ENCODE results near the gene CBFA2T3. TPM values are rescaled to one million over a fixed set of nuclear protein-coding genes. Genes with fewer than 3 reads are reported as not detected.

Gene CBFA2T3
- total RNA-seq, 1 experiment from 2014 or later, result not detected

DNA sequence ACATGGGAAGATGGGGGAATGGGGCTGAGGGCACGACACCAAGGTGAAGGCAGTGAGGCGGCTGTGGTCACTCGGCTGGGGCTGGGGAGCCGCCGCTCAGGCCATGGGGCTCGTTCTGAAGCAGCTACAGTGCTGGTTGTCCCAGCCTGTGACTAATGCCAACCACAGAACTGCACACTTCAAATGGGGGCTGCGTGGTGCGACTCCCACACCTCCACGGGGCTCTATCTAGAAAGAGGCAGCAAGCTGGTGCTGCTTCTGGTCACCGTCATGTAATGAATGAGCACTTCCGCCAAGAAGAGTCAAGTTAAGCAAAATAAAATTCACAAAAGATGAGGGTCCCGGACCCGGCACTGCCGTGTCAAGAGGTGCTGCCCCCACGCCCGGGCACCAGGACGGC lies 140.2 kb downstream of the CBFA2T3 start:
- Histone ChIP-seq H3K9ac (ENCODE audit: low read length) (no peak overlapping the region), H3K36me3 (ENCODE audit: insufficient read depth, low read length) (no peaks in the 10 kb centered on the region), H3K9me2 (replicated peaks; ENCODE audit: insufficient read depth, low read length) (no peaks in the 10 kb centered on the region), H3K27ac (ENCODE audit: low read length) (no peak overlapping the region), H2AFZ (ENCODE audit: low read length) (no peak overlapping the region), H3K4me1 (ENCODE audit: low read length) (no peaks in the 10 kb centered on the region), H4K20me1 (ENCODE audit: insufficient read depth, low read depth, low read length) (no peaks in the 10 kb centered on the region), H3K9me3 (ENCODE audit: low read length) (no peaks in the 10 kb centered on the region), H3K4me2 (ENCODE audit: low read depth, low read length, poor library complexity, severe bottlenecking) (no peak overlapping the region), H3K4me3 (ENCODE audit: low read length) (no peak overlapping the region), H3K27me3 (ENCODE audit: low read length) (no peaks in the 10 kb centered on the region), H3K79me2 (ENCODE audit: low read length) (no peaks in the 10 kb centered on the region)
- no peak for DNase-seq

DNA sequence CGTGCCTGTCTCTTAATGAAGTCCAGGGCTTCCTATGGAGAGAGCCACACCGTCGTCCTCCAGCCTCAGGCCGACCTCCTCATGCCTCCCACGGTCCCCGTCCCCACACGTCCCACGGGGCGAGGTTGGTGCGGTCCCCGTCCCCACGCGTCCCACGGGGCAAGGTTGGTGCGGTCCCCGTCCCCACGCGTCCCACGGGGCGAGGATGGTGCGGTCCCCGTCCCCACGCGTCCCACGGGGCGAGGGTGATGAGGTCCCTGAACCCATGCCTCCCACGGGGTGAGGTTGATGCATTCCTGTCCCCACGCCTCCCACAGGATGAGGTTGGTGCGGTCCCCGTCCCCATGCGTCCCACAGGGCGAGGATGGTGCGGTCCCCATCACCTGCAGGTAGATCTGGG lies 141.2 kb downstream of the CBFA2T3 start:
- no peaks in the 10 kb centered on the region for H3K36me3 ChIP-seq (ENCODE audit: insufficient read depth, low read length)
- no peaks in the 10 kb centered on the region for H3K79me2 ChIP-seq (ENCODE audit: low read length)
- H3K9me2 ChIP-seq (replicated peaks; ENCODE audit: insufficient read depth, low read length), result no peaks in the 10 kb centered on the region
- no peak overlapping the region for H3K27ac ChIP-seq (ENCODE audit: low read length)
- no peak for DNase-seq
- no peak overlapping the region for H2AFZ ChIP-seq (ENCODE audit: low read length)
- no peak overlapping the region for H3K9ac ChIP-seq (ENCODE audit: low read length)
- no peaks in the 10 kb centered on the region for H3K27me3 ChIP-seq (ENCODE audit: low read length)
- H3K4me1 ChIP-seq (ENCODE audit: low read length), result no peaks in the 10 kb centered on the region
- H3K4me3 ChIP-seq (ENCODE audit: low read length), result no peak overlapping the region
- H3K4me2 ChIP-seq (ENCODE audit: low read depth, low read length, poor library complexity, severe bottlenecking), result no peak overlapping the region
- no peaks in the 10 kb centered on the region for H3K9me3 ChIP-seq (ENCODE audit: low read length)
- H4K20me1 ChIP-seq (ENCODE audit: insufficient read depth, low read depth, low read length), result no peaks in the 10 kb centered on the region

DNA sequence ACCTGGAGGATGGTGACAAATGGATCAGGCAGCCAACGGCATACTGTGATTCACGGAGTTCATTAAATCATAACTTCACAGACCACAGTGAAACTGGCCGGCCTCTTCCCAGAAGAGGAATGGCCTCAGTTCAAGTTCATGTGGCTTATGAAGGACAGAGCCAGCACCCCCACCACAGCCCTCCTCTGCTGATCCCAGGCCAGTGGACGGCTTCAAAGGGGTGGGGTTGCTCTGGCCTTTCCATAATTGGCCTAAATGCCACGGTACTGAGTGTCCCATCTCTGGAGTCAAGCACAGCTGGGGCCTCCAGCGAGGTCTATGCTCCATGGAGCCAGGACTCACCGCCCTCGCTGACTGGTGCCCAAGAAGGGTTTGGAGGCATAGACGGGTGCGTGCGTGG lies 141.6 kb downstream of the CBFA2T3 start:
- Histone ChIP-seq H3K9me2 (replicated peaks; ENCODE audit: insufficient read depth, low read length) (no peaks in the 10 kb centered on the region), H3K4me1 (ENCODE audit: low read length) (no peaks in the 10 kb centered on the region), H4K20me1 (ENCODE audit: insufficient read depth, low read depth, low read length) (no peaks in the 10 kb centered on the region), H3K9ac (ENCODE audit: low read length) (no peak overlapping the region), H3K4me2 (ENCODE audit: low read depth, low read length, poor library complexity, severe bottlenecking) (no peak overlapping the region), H2AFZ (ENCODE audit: low read length) (no peak overlapping the region), H3K27me3 (ENCODE audit: low read length) (no peaks in the 10 kb centered on the region), H3K27ac (ENCODE audit: low read length) (no peak overlapping the region), H3K79me2 (ENCODE audit: low read length) (no peaks in the 10 kb centered on the region), H3K9me3 (ENCODE audit: low read length) (no peaks in the 10 kb centered on the region), H3K36me3 (ENCODE audit: insufficient read depth, low read length) (no peaks in the 10 kb centered on the region), H3K4me3 (ENCODE audit: low read length) (no peak overlapping the region)
- no peak for DNase-seq

DNA sequence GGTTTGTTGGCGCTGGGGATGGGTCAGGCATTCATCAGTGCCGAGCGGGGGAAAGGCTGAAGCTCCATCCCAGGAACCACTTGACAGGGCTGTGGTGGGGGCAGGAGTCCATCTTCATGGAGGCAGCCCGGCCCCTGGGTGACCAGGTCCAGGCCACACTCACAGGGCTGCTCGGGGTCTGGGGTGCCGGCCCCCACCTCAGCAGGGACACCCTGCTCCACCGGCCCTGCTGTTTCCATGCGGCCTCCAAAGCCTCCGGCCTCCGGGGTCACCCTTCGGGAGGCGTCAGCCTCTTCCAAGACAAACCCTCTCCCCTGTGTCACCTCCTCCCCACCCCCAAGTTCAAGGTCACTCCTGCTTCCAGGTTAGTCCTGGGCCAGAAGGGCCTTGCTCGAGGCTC lies 142.3 kb downstream of the CBFA2T3 start:
- Histone ChIP-seq H3K4me2 (ENCODE audit: low read depth, low read length, poor library complexity, severe bottlenecking) (no peak overlapping the region), H4K20me1 (ENCODE audit: insufficient read depth, low read depth, low read length) (no peaks in the 10 kb centered on the region), H3K9me3 (ENCODE audit: low read length) (no peaks in the 10 kb centered on the region), H3K4me1 (ENCODE audit: low read length) (no peaks in the 10 kb centered on the region), H3K9ac (ENCODE audit: low read length) (no peak overlapping the region), H3K36me3 (ENCODE audit: insufficient read depth, low read length) (no peaks in the 10 kb centered on the region), H3K27ac (ENCODE audit: low read length) (no peak overlapping the region), H3K79me2 (ENCODE audit: low read length) (no peaks in the 10 kb centered on the region), H3K9me2 (replicated peaks; ENCODE audit: insufficient read depth, low read length) (no peaks in the 10 kb centered on the region), H3K4me3 (ENCODE audit: low read length) (no peak overlapping the region), H3K27me3 (ENCODE audit: low read length) (no peaks in the 10 kb centered on the region), H2AFZ (ENCODE audit: low read length) (no peak overlapping the region)
- no peak for DNase-seq

DNA sequence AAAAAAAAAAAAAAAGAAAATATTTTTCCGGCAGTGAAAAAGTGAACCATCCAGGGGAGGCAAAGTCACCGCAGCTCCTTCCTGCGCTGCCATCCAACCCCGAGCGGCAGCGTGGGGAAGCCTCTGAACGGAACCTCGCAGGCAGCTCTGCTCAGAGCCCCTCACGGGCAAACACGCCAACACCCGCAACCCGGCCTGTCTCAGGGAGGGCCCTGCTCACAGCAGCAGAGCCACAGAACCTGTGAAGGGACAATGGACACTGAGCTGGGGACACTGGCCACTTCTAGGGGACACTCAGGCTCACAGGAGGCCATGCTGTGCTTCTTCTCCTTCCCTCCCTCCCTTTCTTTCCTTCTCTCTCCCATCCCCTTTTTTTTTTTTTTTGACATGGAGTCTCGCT lies 143.9 kb downstream of the CBFA2T3 start:
- Histone ChIP-seq H3K4me2 (ENCODE audit: low read depth, low read length, poor library complexity, severe bottlenecking) (no peak overlapping the region), H3K9ac (ENCODE audit: low read length) (no peak overlapping the region), H3K27ac (ENCODE audit: low read length) (no peak overlapping the region), H3K9me2 (replicated peaks; ENCODE audit: insufficient read depth, low read length) (no peaks in the 10 kb centered on the region), H4K20me1 (ENCODE audit: insufficient read depth, low read depth, low read length) (no peaks in the 10 kb centered on the region), H3K27me3 (ENCODE audit: low read length) (no peaks in the 10 kb centered on the region), H3K4me3 (ENCODE audit: low read length) (no peak overlapping the region), H3K9me3 (ENCODE audit: low read length) (no peaks in the 10 kb centered on the region), H2AFZ (ENCODE audit: low read length) (no peak overlapping the region), H3K4me1 (ENCODE audit: low read length) (no peaks in the 10 kb centered on the region), H3K79me2 (ENCODE audit: low read length) (no peaks in the 10 kb centered on the region), H3K36me3 (ENCODE audit: insufficient read depth, low read length) (no peaks in the 10 kb centered on the region)
- DNase-seq, result no peak

DNA sequence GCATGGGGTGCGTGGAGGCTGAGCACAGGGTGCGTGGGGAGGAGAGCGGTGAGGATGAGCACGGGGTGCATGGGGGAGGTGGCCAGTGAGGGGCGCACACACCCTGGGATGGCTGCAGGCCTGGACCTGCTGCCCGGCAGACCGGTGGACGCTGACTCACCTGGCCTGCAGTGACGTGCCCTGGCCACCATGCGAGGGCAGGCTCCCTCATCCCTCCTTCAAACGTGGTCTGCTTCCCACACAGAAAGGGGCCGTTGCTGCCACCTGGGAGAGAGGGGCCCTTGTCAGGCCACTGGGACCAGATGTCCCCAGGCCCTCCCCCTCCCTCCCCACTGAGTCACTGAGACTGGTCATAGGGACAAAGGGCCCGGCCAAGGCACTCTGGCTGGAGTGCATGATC lies 145.2 kb downstream of the CBFA2T3 start:
- Histone ChIP-seq H3K36me3 (ENCODE audit: insufficient read depth, low read length) (no peaks in the 10 kb centered on the region), H3K27me3 (ENCODE audit: low read length) (no peaks in the 10 kb centered on the region), H4K20me1 (ENCODE audit: insufficient read depth, low read depth, low read length) (no peaks in the 10 kb centered on the region), H3K27ac (ENCODE audit: low read length) (no peak overlapping the region), H3K9me3 (ENCODE audit: low read length) (no peaks in the 10 kb centered on the region), H3K9me2 (replicated peaks; ENCODE audit: insufficient read depth, low read length) (no peaks in the 10 kb centered on the region), H2AFZ (ENCODE audit: low read length) (no peak overlapping the region), H3K4me2 (ENCODE audit: low read depth, low read length, poor library complexity, severe bottlenecking) (no peak overlapping the region), H3K9ac (ENCODE audit: low read length) (no peak overlapping the region), H3K79me2 (ENCODE audit: low read length) (no peaks in the 10 kb centered on the region), H3K4me1 (ENCODE audit: low read length) (no peaks in the 10 kb centered on the region), H3K4me3 (ENCODE audit: low read length) (no peak overlapping the region)
- no peak for DNase-seq

DNA sequence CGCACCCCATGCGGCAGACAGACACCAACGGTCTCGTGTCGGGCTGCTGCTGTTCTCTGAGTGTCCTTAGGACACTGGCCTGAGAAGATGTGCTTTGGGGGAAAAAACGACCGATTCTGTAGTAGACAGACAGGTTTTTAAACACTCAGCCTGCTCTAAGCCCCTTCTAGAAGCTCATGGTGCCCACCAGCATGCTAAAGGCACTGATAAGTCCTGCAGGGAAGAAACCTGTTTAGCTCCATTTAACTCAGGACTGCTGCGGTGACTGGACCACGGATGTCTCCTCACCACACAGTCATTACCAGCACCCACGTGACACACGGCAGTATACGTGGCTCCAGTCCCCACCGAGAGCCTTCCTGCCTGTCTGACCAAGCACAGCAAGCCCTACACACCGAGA lies 146.2 kb downstream of the CBFA2T3 start:
- H3K4me3 ChIP-seq (ENCODE audit: low read length), result no peak overlapping the region
- no peak overlapping the region for H2AFZ ChIP-seq (ENCODE audit: low read length)
- no peak overlapping the region for H3K4me2 ChIP-seq (ENCODE audit: low read depth, low read length, poor library complexity, severe bottlenecking)
- H4K20me1 ChIP-seq (ENCODE audit: insufficient read depth, low read depth, low read length), result no peaks in the 10 kb centered on the region
- no peaks in the 10 kb centered on the region for H3K9me3 ChIP-seq (ENCODE audit: low read length)
- no peaks in the 10 kb centered on the region for H3K4me1 ChIP-seq (ENCODE audit: low read length)
- no peaks in the 10 kb centered on the region for H3K79me2 ChIP-seq (ENCODE audit: low read length)
- DNase-seq, result no peak
- no peaks in the 10 kb centered on the region for H3K9me2 ChIP-seq (replicated peaks; ENCODE audit: insufficient read depth, low read length)
- no peaks in the 10 kb centered on the region for H3K27me3 ChIP-seq (ENCODE audit: low read length)
- H3K27ac ChIP-seq (ENCODE audit: low read length), result no peak overlapping the region
- H3K9ac ChIP-seq (ENCODE audit: low read length), result no peak overlapping the region
- H3K36me3 ChIP-seq (ENCODE audit: insufficient read depth, low read length), result no peaks in the 10 kb centered on the region

DNA sequence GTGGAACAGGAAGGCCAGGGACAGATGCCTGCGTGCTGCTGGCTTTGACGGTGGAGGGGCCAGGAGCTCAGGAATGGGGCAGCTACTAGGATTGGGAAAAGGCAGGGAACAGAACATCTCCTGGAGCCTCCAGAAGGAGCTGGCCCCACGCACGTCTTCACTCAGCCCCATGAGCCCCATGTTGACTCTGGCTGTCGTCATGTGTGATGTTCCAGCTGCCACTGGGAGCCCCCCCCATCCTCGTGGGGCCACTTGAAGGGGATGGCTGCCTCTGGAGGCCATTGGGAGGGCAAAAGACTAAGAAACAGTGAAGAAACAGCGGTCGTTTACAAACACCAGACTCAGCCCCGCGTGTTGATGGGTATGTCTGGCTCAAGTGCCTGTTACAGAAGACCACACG lies 146.7 kb downstream of the CBFA2T3 start:
- Histone ChIP-seq H3K9me2 (replicated peaks; ENCODE audit: insufficient read depth, low read length) (no peaks in the 10 kb centered on the region), H3K79me2 (ENCODE audit: low read length) (no peaks in the 10 kb centered on the region), H3K27ac (ENCODE audit: low read length) (no peak overlapping the region), H3K36me3 (ENCODE audit: insufficient read depth, low read length) (no peaks in the 10 kb centered on the region), H2AFZ (ENCODE audit: low read length) (no peak overlapping the region), H3K4me1 (ENCODE audit: low read length) (no peaks in the 10 kb centered on the region), H3K4me3 (ENCODE audit: low read length) (no peak overlapping the region), H4K20me1 (ENCODE audit: insufficient read depth, low read depth, low read length) (no peaks in the 10 kb centered on the region), H3K4me2 (ENCODE audit: low read depth, low read length, poor library complexity, severe bottlenecking) (no peak overlapping the region), H3K9me3 (ENCODE audit: low read length) (no peaks in the 10 kb centered on the region), H3K27me3 (ENCODE audit: low read length) (no peaks in the 10 kb centered on the region), H3K9ac (ENCODE audit: low read length) (no peak overlapping the region)
- DNase-seq, result no peak

DNA sequence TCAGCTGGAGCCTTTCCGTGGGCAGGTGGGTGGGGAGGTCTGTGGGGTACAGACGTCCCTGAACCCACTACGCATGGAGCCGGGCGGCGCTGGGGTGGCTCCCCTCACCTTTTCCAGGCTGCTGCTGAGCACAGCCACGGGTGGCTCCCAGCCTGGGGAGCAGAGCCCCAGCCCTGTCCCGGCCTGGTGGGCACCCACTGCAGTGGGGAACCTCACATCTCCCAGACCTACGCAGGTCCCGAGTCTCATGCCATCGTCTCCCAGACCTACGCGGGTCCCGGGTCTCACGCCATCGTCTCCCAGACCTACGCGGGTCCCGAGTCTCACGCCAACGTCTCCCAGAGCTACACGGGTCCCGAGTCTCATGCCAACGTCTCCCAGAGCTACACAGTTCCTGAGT lies 148.3 kb downstream of the CBFA2T3 start:
- H2AFZ ChIP-seq (ENCODE audit: low read length), result no peak overlapping the region
- no peaks in the 10 kb centered on the region for H3K9me2 ChIP-seq (replicated peaks; ENCODE audit: insufficient read depth, low read length)
- H3K79me2 ChIP-seq (ENCODE audit: low read length), result no peaks in the 10 kb centered on the region
- H3K36me3 ChIP-seq (ENCODE audit: insufficient read depth, low read length), result no peaks in the 10 kb centered on the region
- H3K4me2 ChIP-seq (ENCODE audit: low read depth, low read length, poor library complexity, severe bottlenecking), result no peak overlapping the region
- no peak overlapping the region for H3K9ac ChIP-seq (ENCODE audit: low read length)
- H3K9me3 ChIP-seq (ENCODE audit: low read length), result no peaks in the 10 kb centered on the region
- no peaks in the 10 kb centered on the region for H4K20me1 ChIP-seq (ENCODE audit: insufficient read depth, low read depth, low read length)
- H3K27ac ChIP-seq (ENCODE audit: low read length), result no peak overlapping the region
- no peak for DNase-seq
- no peak overlapping the region for H3K4me3 ChIP-seq (ENCODE audit: low read length)
- H3K27me3 ChIP-seq (ENCODE audit: low read length), result no peaks in the 10 kb centered on the region
- H3K4me1 ChIP-seq (ENCODE audit: low read length), result no peaks in the 10 kb centered on the region
